Gastroesophageal sphincter (tissue), 3 donors: ENCODE measurements around the gene KLHDC4.

Source experiments
- CTCF ChIP-seq, 4 experiments: fragments of 200-600 bp in 2 of 4; fragments of 450-650 bp in 2 of 4; sonication (generic) in 1 of 4; IDR thresholded peaks; one replicate each; pipeline ENCODE4 v1.5.1; 2017 to 2019; ENCODE audit warnings: antibody characterized with exemption in 4 of 4, mild to moderate bottlenecking in 2 of 4, moderate library complexity in 2 of 4
- EP300 ChIP-seq: sonication (generic); formaldehyde crosslinking; IDR thresholded peaks from one replicate; pipeline ENCODE4 v1.6.1; 2017; ENCODE audit warnings: antibody characterized with exemption, mild to moderate bottlenecking
- POLR2AphosphoS5 ChIP-seq: sonication (generic); formaldehyde crosslinking; IDR thresholded peaks from one replicate; pipeline ENCODE4 v1.6.1; 2017; ENCODE audit warnings: antibody characterized with exemption

- TF ChIP-seq CTCF (IDR thresholded peaks at IDR 0.05) (no peak), POLR2AphosphoS5 (no peak), EP300 (no peak)
Observed at GRCh38 chr16:87724490-87725291, 41.1 kb downstream of the KLHDC4 start.
